NCI-H1694 treated with DMSO at 0.1 percent for 48 hours (cell line): ENCODE results near the gene NOTCH3.
A peak's percentile ranks its signal among the peaks of the same experiment; 100 is the strongest.

Source experiments
- DNase-seq: peaks from one replicate; lab custom pipeline; 2025; lab: John Stamatoyannopoulos, UW

Gene NOTCH3

GRCh38 chr19:15200553-15201364, at the start of gene NOTCH3:
NOTCH3 (minus strand) TSS chr19:15200995; CDS start chr19:15200905, 90 bp downstream.
- no peak for DNase-seq

GRCh38 chr19:15250640-15250993, 49.8 kb upstream of the NOTCH3 start:
- DNase-seq: no peak

GRCh38 chr19:15249972-15250639, 49.3 kb upstream of the NOTCH3 start:
- DNase-seq: no peak

- DNase-seq: no peak
These were observed 48.7 kb upstream of the NOTCH3 start for GRCh38 chr19:15249528-15249874.

- no peak for DNase-seq
These were observed 48.1 kb upstream of the NOTCH3 start for GRCh38 chr19:15248648-15249527.

- DNase-seq: no peak
These were observed 47.3 kb upstream of the NOTCH3 start for GRCh38 chr19:15248106-15248505.

GRCh38 chr19:15247107-15248014, 46.6 kb upstream of the NOTCH3 start:
- DNase-seq: no peak

GRCh38 chr19:15246198-15246481, 45.3 kb upstream of the NOTCH3 start:
- no peak for DNase-seq

- DNase-seq: no peak
These were observed 44.8 kb upstream of the NOTCH3 start for GRCh38 chr19:15245370-15246197.

- no peak for DNase-seq
These were observed 44.0 kb upstream of the NOTCH3 start for GRCh38 chr19:15244808-15245207.

GRCh38 chr19:15244106-15244803, 43.5 kb upstream of the NOTCH3 start:
- DNase-seq: no peak

- DNase-seq: no peak
These were observed 42.6 kb upstream of the NOTCH3 start for GRCh38 chr19:15243236-15243957.

- peak; percentile 81 for DNase-seq
These were observed 40.6 kb upstream of the NOTCH3 start for GRCh38 chr19:15241259-15241910.

GRCh38 chr19:15240515-15240914, 39.7 kb upstream of the NOTCH3 start:
- DNase-seq: no peak

- DNase-seq: no peak
These were observed 38.6 kb upstream of the NOTCH3 start for GRCh38 chr19:15239337-15239949.

- DNase-seq: no peak
These were observed 37.9 kb upstream of the NOTCH3 start for GRCh38 chr19:15238639-15239155.

GRCh38 chr19:15237759-15238638, 37.2 kb upstream of the NOTCH3 start:
- no peak for DNase-seq
